Endothelial cell of umbilical vein (primary cell): ENCODE measurements around the gene MYO5B. TPM values are rescaled to one million over a fixed set of nuclear protein-coding genes. Genes with fewer than 3 reads are reported as not detected.

Experiments used
- BruUV-seq: library from RNA; stranded (reverse); fragments of 400-500 nt; replicated peaks from 2 replicates; lab custom pipeline; 2021; lab: Mats Ljungman, UMichigan
- CTCF ChIA-PET: fragments of 300-600, 350-600 bp; sonication (Branson Sonifier 250); formaldehyde crosslinking; loops from one replicate; lab custom pipeline; 2021; ENCODE audit warnings: antibody characterized with exemption, inconsistent platforms; lab: Charles Lee
- POLR2A ChIA-PET: fragments of 300-600, 350-600 bp; sonication (Branson Sonifier 250); formaldehyde crosslinking; loops from one replicate; lab custom pipeline; 2021; ENCODE audit warnings: antibody characterized with exemption, inconsistent platforms; lab: Charles Lee
- DNase-seq: peaks from one replicate; pipeline ENCODE4 v3.0.0-alpha.2; 2011; ENCODE audit warnings: low read depth, low spot score
- FAIRE-seq: peaks from 2 replicates; lab custom pipeline; 2011; peaks lifted over from hg19 to GRCh38; lab: Jason Lieb, UNC
- H2AFZ ChIP-seq: 2 replicates; pipeline ENCODE4 v1.6.0; 2012; ENCODE audit warnings: low read depth, low read length, control low read depth, inconsistent platforms
- H3K27ac ChIP-seq: 2 replicates; pipeline ENCODE4 v1.5.1; 2011; ENCODE audit warnings: low read depth, mild to moderate bottlenecking, control low read depth, low read length, moderate library complexity; ENCODE audit not compliant: insufficient read depth
- H3K27me3 ChIP-seq, 2 experiments: 2 replicates each; pipeline versions ENCODE4 v1.6.0 to v1.6.1; 2011; ENCODE audit warnings: low read length in 2 of 2, mixed read lengths in 1 of 2; ENCODE audit not compliant: control insufficient read depth in 2 of 2, insufficient read depth in 2 of 2
- H3K36me3 ChIP-seq, 2 experiments: 2 replicates in 1 of 2; 3 replicates in 1 of 2; pipeline ENCODE4 v1.5.1; 2011; ENCODE audit warnings: low read length in 2 of 2, mild to moderate bottlenecking in 1 of 2, moderate library complexity in 1 of 2; ENCODE audit not compliant: control insufficient read depth in 2 of 2, insufficient read depth in 2 of 2; ENCODE audit errors: extremely low read depth in 1 of 2
- H3K4me1 ChIP-seq: 3 replicates; pipeline ENCODE4 v1.5.1; 2011; ENCODE audit warnings: mild to moderate bottlenecking, low read length; ENCODE audit not compliant: control insufficient read depth, insufficient read depth; ENCODE audit errors: extremely low read depth
- H3K4me2 ChIP-seq: 2 replicates; pipeline ENCODE4 v1.6.1; 2011; ENCODE audit warnings: low read length, control low read depth, mixed read lengths; ENCODE audit not compliant: insufficient read depth
- H3K4me3 ChIP-seq, 3 experiments: fragments of 200-600 bp in 1 of 3; sonication (generic), shearing (Covaris generic) in 1 of 3; replicated peaks in 1 of 3; 2 replicates each; pipeline ENCODE4 v1.5.1; 2011 to 2016; ENCODE audit warnings: control low read depth in 3 of 3, low read length in 3 of 3, mild to moderate bottlenecking in 2 of 3, inconsistent platforms in 1 of 3, low read depth in 1 of 3, moderate library complexity in 1 of 3; ENCODE audit not compliant: insufficient read depth in 1 of 3
- H3K79me2 ChIP-seq: 2 replicates; pipeline ENCODE4 v1.6.0; 2012; ENCODE audit warnings: low read length, inconsistent platforms; ENCODE audit not compliant: control insufficient read depth, insufficient read depth
- H3K9ac ChIP-seq: replicated peaks from 2 replicates; pipeline ENCODE3; 2011; ENCODE audit warnings: low read length, control low read depth; ENCODE audit not compliant: insufficient read depth; ENCODE audit errors: extremely low read depth
- H3K9me1 ChIP-seq: replicated peaks from 3 replicates; pipeline ENCODE4 v1.6.0; 2011; ENCODE audit warnings: mild to moderate bottlenecking, low read length; ENCODE audit not compliant: control insufficient read depth, insufficient read depth; ENCODE audit errors: extremely low read depth
- H3K9me3 ChIP-seq: replicated peaks from 2 replicates; pipeline ENCODE4 v1.5.1; 2012; ENCODE audit warnings: low read length, inconsistent platforms; ENCODE audit not compliant: control insufficient read depth, insufficient read depth
- H4K20me1 ChIP-seq: replicated peaks from 2 replicates; pipeline ENCODE3; 2011; ENCODE audit warnings: mild to moderate bottlenecking, low read length; ENCODE audit not compliant: control insufficient read depth, insufficient read depth; ENCODE audit errors: extremely low read depth
- CTCF ChIP-seq, 2 donors: IDR thresholded peaks; 1 replicate in 1 of 2; 2 replicates in 1 of 2; pipeline ENCODE4 v1.5.1; 2011; ENCODE audit warnings: low read length in 2 of 2, mild to moderate bottlenecking in 2 of 2, moderate library complexity in 2 of 2, control low read depth in 1 of 2, inconsistent platforms in 1 of 2, low read depth in 1 of 2; ENCODE audit not compliant: insufficient read depth in 1 of 2; ENCODE audit errors: extremely low read depth in 1 of 2
- FOS ChIP-seq: IDR thresholded peaks from 2 replicates; pipeline ENCODE4 v1.6.1; 2011; ENCODE audit warnings: mild to moderate bottlenecking, low read length, moderate library complexity, borderline replicate concordance; ENCODE audit not compliant: insufficient read depth
- JUN ChIP-seq: IDR thresholded peaks from 2 replicates; pipeline ENCODE4 v1.6.1; 2011; ENCODE audit warnings: borderline replicate concordance, low read depth; ENCODE audit not compliant: insufficient read length, insufficient read depth
- POLR2A ChIP-seq: IDR thresholded peaks from 2 replicates; pipeline ENCODE4 v1.6.1; 2012; ENCODE audit warnings: low read depth, mild to moderate bottlenecking, control low read depth, low read length
- POLR2AphosphoS5 ChIP-seq: IDR thresholded peaks from 2 replicates; pipeline ENCODE4 v1.6.1; 2012; ENCODE audit warnings: low read depth, mild to moderate bottlenecking, control low read depth, low read length, moderate library complexity; ENCODE audit not compliant: insufficient read depth
- dilution Hi-C: fragments of 300-500 bp; cut with MboI; formaldehyde crosslinking; loops from one replicate; pipeline ENCODE4 v1.15.0; 2019; ENCODE audit warnings: low sequenced_read_pairs; ENCODE audit not compliant: extremely low pct_ligation_motif_present
- intact Hi-C: fragments of 100-400 bp; cut with micrococcal nuclease; formaldehyde crosslinking; loops from one replicate; pipeline ENCODE4 v1.10.0; 2022
- polyA plus RNA-seq, 4 experiments: library from polyadenylated mRNA; depleted of rRNA in 3 of 4; stranded (reverse) in 3 of 4; unstranded in 1 of 4; fragments of >200 nt; gene quantifications; 2 replicates each; pipeline versions ENCODE4 v1.2.1 to v1.2.3, GENCODE V29; 2011 to 2012; ENCODE audit warnings: missing spikeins in 1 of 4
- total RNA-seq: library from RNA; stranded (reverse); gene quantifications from 2 replicates; pipeline ENCODE4 v1.2.3, GENCODE V29; 2021
- TF ChIP-seq, protein P1 (sequence below): IDR thresholded peaks from 2 replicates; pipeline ENCODE4 v1.6.1; 2011; ENCODE audit not compliant: insufficient read depth, insufficient read length

Gene MYO5B
- total and polyA plus RNA-seq, 2 donors (not counting 3 experiments of a cell fraction or from before 2014, with no cell fraction given) = 0.54 to 1.1 TPM

DNA sequence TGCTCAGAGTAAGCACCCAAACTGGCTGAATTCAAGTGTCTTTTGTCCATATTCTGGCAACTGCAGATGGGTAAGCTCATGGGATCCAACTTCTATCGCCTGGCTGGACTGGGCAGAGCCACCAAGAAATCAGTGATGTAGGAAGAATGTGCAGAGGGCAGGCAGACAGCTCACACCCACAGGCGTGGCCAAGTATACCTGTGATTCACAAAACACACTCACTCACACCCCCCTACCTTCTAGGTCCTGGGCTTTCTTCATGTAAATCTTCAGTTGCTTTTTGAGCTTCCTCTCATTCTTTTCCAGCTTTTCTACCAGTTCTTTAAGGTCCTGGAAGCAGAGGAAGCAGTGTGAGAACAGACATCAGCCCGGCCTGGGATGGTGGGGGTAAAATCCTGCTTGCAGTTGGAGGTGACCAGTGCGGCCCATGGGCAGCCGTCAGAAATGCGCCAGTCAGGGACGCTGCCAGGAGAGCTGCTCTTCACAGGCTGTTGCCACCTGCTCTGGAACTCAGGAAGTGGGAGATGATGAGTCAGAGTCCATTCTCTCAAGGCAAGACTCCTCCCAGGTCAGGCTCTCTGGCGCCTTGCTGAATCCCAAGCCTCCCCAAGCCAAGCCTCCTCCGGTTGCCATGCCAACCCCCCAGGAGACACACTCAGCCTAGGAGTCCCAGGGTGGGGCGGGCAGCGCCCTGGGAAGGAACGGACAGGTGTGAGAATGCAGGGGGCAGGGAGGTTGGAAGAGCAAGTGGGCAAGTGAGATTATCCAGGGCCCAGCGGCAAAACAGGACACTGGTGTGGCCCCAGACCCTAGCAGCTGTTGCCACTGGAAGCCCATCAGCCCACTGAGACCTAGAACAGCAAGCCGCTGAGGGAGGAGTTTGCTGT, 345.4 kb downstream of the MYO5B start:
- Histone ChIP-seq H3K4me1 (peaks cover 13% of the 10 kb centered on the region), H3K79me2 (no peaks in the 10 kb centered on the region), H3K9ac (no peak overlapping the region), H3K4me3 (no peak overlapping the region), H3K9me3 (no peaks in the 10 kb centered on the region), H2AFZ (peak overlapping the region; percentile 1), H3K36me3 (no peaks in the 10 kb centered on the region), H3K27me3 (no peaks in the 10 kb centered on the region), H3K9me1 (no peaks in the 10 kb centered on the region), H4K20me1 (no peaks in the 10 kb centered on the region), H3K4me2 (no peak overlapping the region), H3K27ac (no peak overlapping the region)
- ChIA-PET CTCF (interaction anchor here (0.6 to 5.6 kb wide), 6 partner anchors 10 to 1257 kb away, joined by 3 to 38 read pairs (median 3); no protein-coding TSS in a partner anchor), POLR2A (no interaction called here)
- dilution Hi-C loops = loop anchor here (25.0 kb wide), 1 partner anchor 337 kb away; no protein-coding TSS in a partner anchor
- intact Hi-C loops = loop anchor here (1.0 kb wide), 1 partner anchor 36 kb away; the partner anchor contains the start of gene ACAA2
- FAIRE-seq (peak; percentile 84), DNase-seq (peak; percentile 80)
- TF ChIP-seq POLR2AphosphoS5 (peak; percentile 30), POLR2A (no peak), CTCF (IDR thresholded peaks at IDR 0.05; ENCODE audit: extremely low read depth in 1 of 2, insufficient read depth in 1 of 2, low read depth in 1 of 2, low read length in 2 of 2) (no peak), FOS (peak; percentile 70), JUN (peak; percentile 66)
- TF ChIP-seq, protein P1, sequence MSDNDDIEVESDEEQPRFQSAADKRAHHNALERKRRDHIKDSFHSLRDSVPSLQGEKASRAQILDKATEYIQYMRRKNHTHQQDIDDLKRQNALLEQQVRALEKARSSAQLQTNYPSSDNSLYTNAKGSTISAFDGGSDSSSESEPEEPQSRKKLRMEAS = no peak
- BruUV-seq = no TSS peak
